Activated CD8-positive, alpha-beta memory T cell treated with anti-CD3 and anti-CD28 coated beads, Interleukin-2, amount 50 U/mL, for 1 hour (primary cell): ENCODE data around the gene DCAF12L1.

Experiments used
- DNase-seq: peaks from one replicate; pipeline ENCODE4 v3.0.0-alpha.2; 2020; ENCODE audit errors: extremely low read depth

DCAF12L1 gene

DNA sequence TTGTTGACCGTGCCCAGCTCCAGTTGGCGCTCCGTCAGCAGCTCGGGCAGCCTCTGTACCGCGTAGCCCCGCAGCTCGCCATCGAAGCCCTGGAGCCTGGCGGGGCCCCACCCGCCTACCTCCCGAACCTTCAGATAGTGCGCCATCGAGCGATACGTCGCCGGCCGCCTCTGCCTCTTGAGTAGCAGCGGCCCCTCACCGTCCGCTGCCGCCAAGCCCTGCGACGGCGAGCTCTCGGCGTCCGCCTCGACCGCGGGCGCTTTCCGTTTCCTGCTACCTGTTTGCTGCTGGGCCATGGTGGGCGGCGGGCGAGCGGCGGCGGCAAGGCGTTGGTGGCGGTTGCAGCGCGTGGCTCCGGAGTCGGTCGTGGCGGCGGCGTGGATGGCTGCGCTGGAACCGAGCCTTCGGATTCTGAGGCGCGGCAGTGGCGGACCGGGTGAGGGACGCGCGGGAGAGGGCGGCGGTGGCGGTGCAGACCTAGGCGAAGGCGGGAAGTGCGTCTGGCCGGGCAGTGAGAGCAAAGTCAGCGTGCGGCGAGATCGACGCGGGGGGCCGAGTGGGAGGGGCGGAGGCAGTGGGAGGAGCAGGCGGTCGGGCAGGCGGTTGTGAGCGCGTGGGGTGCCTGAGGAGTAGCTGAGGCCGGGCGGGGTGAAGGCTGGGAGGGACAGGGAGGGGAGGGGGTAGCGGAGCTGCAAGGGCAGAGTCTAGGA, at the start of gene DCAF12L1:
DCAF12L1 (minus strand) TSS at position 502 of the 710 bp plus-strand sequence; CDS start at position 296, 206 bp downstream.
- no peak for DNase-seq

DNA sequence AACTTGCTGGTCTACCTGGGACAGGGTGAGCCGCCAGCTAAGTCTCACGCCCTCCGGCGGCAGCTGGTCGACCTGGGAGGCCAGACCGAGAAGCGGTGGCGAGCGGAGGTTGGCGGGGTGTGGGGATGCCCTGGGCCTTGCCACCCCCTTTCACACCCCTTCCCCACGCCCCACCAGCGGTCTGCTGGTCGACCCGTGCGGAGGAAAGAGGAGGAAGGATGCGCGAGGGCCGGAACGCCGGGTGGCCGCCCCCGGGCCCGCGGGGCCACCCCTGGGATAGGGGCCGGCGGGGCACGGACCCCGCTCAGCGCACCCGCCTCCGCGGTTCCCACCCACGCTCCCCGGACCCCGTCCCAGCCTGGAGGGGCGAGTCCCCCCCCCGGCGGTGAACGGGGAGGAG, 28.3 kb upstream of the DCAF12L1 start:
- no peak for DNase-seq

DNA sequence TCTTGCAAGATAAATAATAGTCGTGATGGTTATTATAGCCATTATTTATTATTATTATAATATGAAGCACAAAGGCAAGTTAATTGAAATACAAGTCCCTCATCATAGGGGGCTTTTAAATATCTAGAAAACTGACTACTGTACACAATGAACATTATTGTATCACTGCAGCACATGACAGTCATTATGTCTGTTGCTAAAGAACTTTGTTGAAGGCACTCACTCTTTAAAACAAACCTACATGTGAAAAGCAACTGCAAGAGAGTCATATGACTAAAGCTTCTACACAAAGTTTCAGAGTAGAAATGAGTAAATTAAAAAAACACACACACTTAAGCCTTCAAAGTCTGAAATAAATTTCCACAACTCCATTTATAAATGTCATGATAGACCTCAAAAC, 23.3 kb upstream of the DCAF12L1 start:
- no peak for DNase-seq

DNA sequence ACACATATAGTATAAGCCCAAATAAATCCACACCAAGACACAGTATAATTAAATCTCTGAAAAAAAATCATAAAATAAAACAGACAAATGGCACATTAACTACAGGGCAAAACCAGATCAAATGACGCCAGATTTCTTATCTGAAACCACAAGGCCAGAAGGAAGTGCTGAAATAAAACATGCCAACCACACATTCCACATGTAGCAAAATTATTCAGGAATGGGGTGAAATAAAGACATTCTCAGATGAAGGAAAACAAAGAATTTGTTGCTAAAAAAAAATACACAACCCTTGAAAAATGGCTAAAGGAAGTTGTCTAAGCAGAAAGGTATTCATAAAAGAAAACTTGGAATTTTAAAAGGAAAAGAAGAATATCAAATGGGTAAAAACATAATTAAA, 4.5 kb upstream of the DCAF12L1 start:
- no peak for DNase-seq

DNA sequence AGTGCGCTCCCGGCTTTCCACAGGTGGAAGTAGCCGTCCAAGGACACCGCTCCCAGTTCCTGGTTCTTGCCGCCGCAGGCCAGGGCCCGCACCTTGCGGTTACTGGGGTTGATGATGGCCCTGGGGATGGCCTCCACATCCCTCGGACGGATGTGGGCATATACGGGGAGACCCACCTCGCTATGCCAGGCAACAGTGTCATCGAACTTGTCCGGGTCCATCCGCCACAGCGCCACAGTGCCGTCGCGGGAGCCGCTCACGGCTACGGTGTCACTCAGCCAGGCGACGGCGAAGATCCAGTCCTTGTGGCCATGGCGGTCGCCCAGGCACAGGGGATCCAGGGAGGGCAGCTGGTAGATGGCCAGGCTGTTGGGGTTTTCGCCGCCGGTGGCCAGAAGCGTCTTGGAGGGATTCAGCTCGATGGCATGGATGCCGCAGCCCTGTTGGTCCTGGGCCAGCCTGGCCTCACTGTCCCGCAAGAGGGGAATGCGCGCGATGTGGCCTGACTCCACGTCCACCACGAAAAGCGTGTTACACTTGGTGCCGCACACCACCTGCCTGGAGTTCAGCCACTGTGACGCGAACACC, 795 bp downstream of the DCAF12L1 start:
- DNase-seq, result no peak

DNA sequence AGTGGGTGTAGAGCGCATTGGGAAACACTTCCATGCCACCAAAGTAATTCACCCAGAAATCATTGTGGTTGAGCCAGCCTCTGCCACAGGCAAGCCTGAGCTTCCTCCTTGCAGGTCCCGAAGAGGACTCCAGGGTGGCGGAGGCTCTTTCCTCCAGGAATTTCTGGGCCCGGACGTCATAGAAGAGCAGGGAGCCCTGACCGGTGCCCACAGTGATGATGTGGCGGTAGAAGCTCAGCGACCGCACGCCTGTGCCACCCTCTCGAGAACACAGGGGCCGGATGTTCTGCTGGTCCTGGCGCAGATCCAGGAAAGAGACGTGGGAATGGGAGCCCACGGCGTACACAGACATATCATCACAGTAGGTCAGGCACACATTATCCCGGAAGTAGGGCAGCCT, 1.3 kb downstream of the DCAF12L1 start:
- DNase-seq, result no peak

DNA sequence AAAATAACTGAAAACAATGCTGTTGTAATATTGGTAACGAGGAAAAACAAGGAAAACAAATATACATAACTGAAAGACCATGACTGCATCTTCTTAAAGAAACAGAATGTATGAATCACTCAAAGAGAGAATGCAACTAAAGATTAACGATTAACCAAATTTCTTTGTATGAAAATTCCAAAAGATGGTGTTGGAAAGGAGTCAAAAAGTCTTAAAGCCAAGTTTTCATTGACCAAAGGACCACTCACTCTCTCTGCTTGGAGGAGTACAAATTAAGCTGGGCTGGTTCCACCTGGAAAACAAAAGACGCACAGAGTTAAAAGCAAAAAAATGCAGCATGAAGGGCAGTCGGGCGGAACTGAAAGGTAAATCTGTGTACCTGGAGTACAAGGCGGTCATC, 1.8 kb downstream of the DCAF12L1 start:
- no peak for DNase-seq

DNA sequence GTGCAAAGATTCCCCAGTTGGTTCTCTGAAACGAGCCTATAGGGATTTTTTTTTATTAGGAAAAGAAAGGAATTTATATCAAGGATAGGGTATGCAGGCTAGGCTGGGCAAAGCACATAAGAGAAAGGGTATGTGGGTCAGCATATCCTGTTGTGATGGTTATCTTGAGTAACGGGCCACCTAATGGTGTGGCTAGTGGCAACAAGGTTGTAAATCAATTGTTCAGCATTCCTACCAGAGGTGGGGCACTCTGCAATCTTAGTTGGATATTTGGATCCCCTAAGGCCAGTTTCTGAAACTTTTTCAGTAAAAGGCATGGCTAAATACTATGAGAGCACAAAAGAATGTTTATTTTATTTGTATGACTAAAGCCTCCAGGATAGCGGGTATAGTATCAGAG, 42.7 kb downstream of the DCAF12L1 start:
- DNase-seq, result no peak
